NCI-H1092 treated with DMSO at 0.1 percent for 48 hours (cell line): ENCODE results near the gene RALGPS1.
A peak's percentile ranks its signal among the peaks of the same experiment; 100 is the strongest.

ENCODE experiments used
- DNase-seq: peaks from one replicate; lab custom pipeline; 2025; lab: John Stamatoyannopoulos, UW

Gene RALGPS1

GRCh38 chr9:127121628-127122175, 207.1 kb downstream of the RALGPS1 start:
- DNase-seq: no peak

- peak; percentile 47 for DNase-seq
Observed at GRCh38 chr9:127122176-127123063, 207.8 kb downstream of the RALGPS1 start, which contains the start of gene ANGPTL2. TSS of gene ANGPTL2 (minus strand) at chr9:127122635. CDS start at chr9:127108731, 13,904 bp downstream.

GRCh38 chr9:127123064-127123890, 208.7 kb downstream of the RALGPS1 start:
- DNase-seq: peak; percentile 35

- no peak for DNase-seq
Observed at GRCh38 chr9:127124111-127124531, 209.5 kb downstream of the RALGPS1 start.

GRCh38 chr9:127124792-127125191, 210.2 kb downstream of the RALGPS1 start:
- DNase-seq: no peak

- DNase-seq: no peak
Observed at GRCh38 chr9:127126971-127127370, 212.4 kb downstream of the RALGPS1 start.

- no peak for DNase-seq
Observed at GRCh38 chr9:127128341-127129072, 213.9 kb downstream of the RALGPS1 start.

- DNase-seq: no peak
Observed at GRCh38 chr9:127129073-127129717, 214.6 kb downstream of the RALGPS1 start.

- no peak for DNase-seq
Observed at GRCh38 chr9:127129718-127130085, 215.1 kb downstream of the RALGPS1 start.

GRCh38 chr9:127130235-127130634, 215.7 kb downstream of the RALGPS1 start:
- no peak for DNase-seq

GRCh38 chr9:127130661-127131538, 216.3 kb downstream of the RALGPS1 start:
- peak; percentile 71 for DNase-seq

GRCh38 chr9:127131871-127132270, 217.3 kb downstream of the RALGPS1 start:
- no peak for DNase-seq

GRCh38 chr9:127132375-127132774, 217.8 kb downstream of the RALGPS1 start:
- no peak for DNase-seq

GRCh38 chr9:127132921-127133647, 218.5 kb downstream of the RALGPS1 start:
- peak; percentile 76 for DNase-seq

- DNase-seq: peak; percentile 69
Observed at GRCh38 chr9:127133739-127134167, 219.2 kb downstream of the RALGPS1 start.

- DNase-seq: no peak
Observed at GRCh38 chr9:127135056-127135745, 220.6 kb downstream of the RALGPS1 start.

- no peak for DNase-seq
Observed at GRCh38 chr9:127136081-127136879, 221.7 kb downstream of the RALGPS1 start.
